ENCODE data around the gene KMT2D.
"Not testable (repeated sequence)": the region's sequence is repeated elsewhere in the genome, so short reads cannot be mapped to it uniquely, and the experiment has no call there.

The KMT2D gene

GRCh38 chr12:49088150-49088931 is 27.7 kb upstream of the KMT2D start:
- DNase-seq = peak; percentile 77

GRCh38 chr12:49086116-49086515 is 25.5 kb upstream of the KMT2D start:
- no peak for DNase-seq

GRCh38 chr12:49084438-49084837 is 23.8 kb upstream of the KMT2D start:
- DNase-seq = no peak

GRCh38 chr12:49079793-49080192 is 19.2 kb upstream of the KMT2D start:
- no peak for DNase-seq

- no peak for DNase-seq
Measured at GRCh38 chr12:49070971-49071370, 10.4 kb upstream of the KMT2D start.

- DNase-seq = peak; percentile 95
Measured at GRCh38 chr12:49069507-49070346, 9.1 kb upstream of the KMT2D start, which contains the start of gene RHEBL1. Gene RHEBL1, minus strand, starts transcription at chr12:49069979. Its CDS starts 194 bp downstream, at chr12:49069785.

- DNase-seq = no peak
Measured at GRCh38 chr12:49068879-49069506, 8.4 kb upstream of the KMT2D start.

- no peak for DNase-seq
Measured at GRCh38 chr12:49066120-49066519, 5.5 kb upstream of the KMT2D start.

- DNase-seq = no peak
Measured at GRCh38 chr12:49064767-49065152, 4.2 kb upstream of the KMT2D start.

- not testable (repeated sequence) for DNase-seq
Measured at GRCh38 chr12:49061916-49062315, 1.3 kb upstream of the KMT2D start.

GRCh38 chr12:49061157-49061650 is 610 bp upstream of the KMT2D start:
- DNase-seq = no peak

- no peak for DNase-seq
Measured at GRCh38 chr12:49059299-49060171, 1.1 kb downstream of the KMT2D start.

GRCh38 chr12:49059045-49059298 is 1.6 kb downstream of the KMT2D start:
- no peak for DNase-seq

GRCh38 chr12:49058366-49059044 is 2.1 kb downstream of the KMT2D start:
- DNase-seq = no peak

- no peak for DNase-seq
Measured at GRCh38 chr12:49057888-49058287, 2.7 kb downstream of the KMT2D start.

- DNase-seq = no peak
Measured at GRCh38 chr12:49055978-49056754, 4.4 kb downstream of the KMT2D start.

- no peak for DNase-seq
Measured at GRCh38 chr12:49055092-49055491, 5.5 kb downstream of the KMT2D start.

GRCh38 chr12:49054524-49054923 is 6.1 kb downstream of the KMT2D start:
- DNase-seq = no peak

GRCh38 chr12:49054096-49054495 is 6.5 kb downstream of the KMT2D start:
- DNase-seq = no peak

GRCh38 chr12:49052451-49053208 is 8.0 kb downstream of the KMT2D start:
- no peak for DNase-seq
